22Rv1 (cell line): Measurements from ENCODE around the gene TBC1D2.

Experiments
- CTCF ChIP-seq: fragments of 450-650 bp; IDR thresholded peaks from 2 replicates; pipeline ENCODE4 v1.5.1; 2017; ENCODE audit warnings: mild to moderate bottlenecking
- ZFX ChIP-seq: fragments of 450-650 bp; IDR thresholded peaks from 2 replicates; pipeline ENCODE4 v1.6.1; 2017; ENCODE audit warnings: antibody characterized with exemption, borderline replicate concordance

- TF ChIP-seq CTCF (no peak), ZFX (no peak)
Observed at GRCh38 chr9:98262056-98262455, 6.6 kb upstream of the TBC1D2 start.
